ENCODE data around the gene ZNF665. TPM values are rescaled to one million over a fixed set of nuclear protein-coding genes. Genes with fewer than 3 reads are reported as not detected.

ZNF665 gene
- total RNA-seq, 1 donor from 2014 or later: 1.6 TPM

DNA sequence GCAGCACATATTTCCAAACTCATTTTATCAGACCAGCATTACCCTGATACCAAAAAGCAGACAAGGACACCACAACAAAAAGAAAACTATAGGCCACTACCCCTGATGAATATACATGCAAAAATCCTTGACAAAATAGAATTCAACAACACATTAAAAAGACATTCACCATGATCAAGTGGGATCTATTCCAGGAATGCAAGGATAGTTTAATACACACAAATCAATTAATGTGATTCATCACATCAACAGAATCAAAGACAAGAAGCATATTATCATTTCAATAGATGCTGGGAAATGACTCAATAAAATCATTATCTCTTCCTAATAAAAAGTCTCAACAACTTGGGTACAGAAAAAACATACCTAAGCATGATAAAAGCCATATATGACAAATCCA is 45.5 kb downstream of the ZNF665 start:
- Histone ChIP-seq H3K9me3 (replicated peaks) (peaks cover 92% of the 10 kb centered on the region), H3K27me3 (ENCODE audit: low read depth) (no peaks in the 10 kb centered on the region)
- intact Hi-C loops (cut with micrococcal nuclease): no loop called here

GRCh38 chr19:53140351-53140750 is 52.8 kb downstream of the ZNF665 start:
- Histone ChIP-seq H3K36me3 (peaks cover 57% of the 10 kb centered on the region), H3K9me3 (replicated peaks) (peaks cover 86% of the 10 kb centered on the region), H3K27me3 (ENCODE audit: low read depth) (no peaks in the 10 kb centered on the region), H3K27ac (replicated peaks) (no peak overlapping the region), H3K4me1 (no peaks in the 10 kb centered on the region), H3K4me3 (no peak overlapping the region)
- intact Hi-C loops (cut with micrococcal nuclease): no loop called here
- no peak for TF ChIP-seq CTCF (IDR thresholded peaks at IDR 0.05; ENCODE audit: borderline replicate concordance)
- DNase-seq: no peak

More for the DNA sequence above, 45.5 kb downstream of the ZNF665 start:
- Histone ChIP-seq H3K4me3 (no peak overlapping the region), H3K4me1 (no peaks in the 10 kb centered on the region), H3K36me3 (peaks cover 94% of the 10 kb centered on the region), H3K27ac (replicated peaks) (no peak overlapping the region)
- DNase-seq: no peak
- no peak for TF ChIP-seq CTCF (IDR thresholded peaks at IDR 0.05; ENCODE audit: borderline replicate concordance)

DNA sequence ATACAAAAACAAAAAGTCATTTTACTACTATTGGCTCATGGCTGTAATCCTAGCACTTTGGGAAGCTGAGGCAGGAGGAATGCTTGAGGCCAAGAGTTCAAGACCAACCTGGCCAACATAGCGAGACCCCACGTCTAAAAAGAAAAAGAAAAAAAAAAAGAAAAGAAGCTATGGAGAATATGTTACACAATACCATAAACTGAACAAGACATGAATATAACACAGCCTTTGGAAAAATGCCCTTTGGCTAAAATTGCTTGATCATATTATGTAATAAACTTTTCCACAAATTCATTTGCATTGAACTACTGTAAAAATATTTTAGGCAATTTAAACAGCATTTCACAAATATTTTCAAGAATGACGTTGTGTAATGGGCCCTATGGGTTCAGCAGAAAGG is 56.7 kb downstream of the ZNF665 start:
- H3K4me3 ChIP-seq: no peak overlapping the region
- no peak overlapping the region for H3K27ac ChIP-seq (replicated peaks)
- DNase-seq: no peak
- intact Hi-C loops (cut with micrococcal nuclease): no loop called here
- no peaks in the 10 kb centered on the region for H3K27me3 ChIP-seq (ENCODE audit: low read depth)
- H3K4me1 ChIP-seq: peaks cover 17% of the 10 kb centered on the region
- TF ChIP-seq CTCF (IDR thresholded peaks at IDR 0.05; ENCODE audit: borderline replicate concordance): no peak
- H3K9me3 ChIP-seq (replicated peaks): peaks cover 53% of the 10 kb centered on the region
- peaks cover 23% of the 10 kb centered on the region for H3K36me3 ChIP-seq

- peaks cover 12% of the 10 kb centered on the region for H3K9me3 ChIP-seq (replicated peaks)
- intact Hi-C loops (cut with micrococcal nuclease): no loop called here
- H3K4me3 ChIP-seq: peak within 1 kb of the TSS; percentile 86
- peaks cover 46% of the 10 kb centered on the region for H3K4me1 ChIP-seq
- H3K27ac ChIP-seq (replicated peaks): peak within 1 kb of the TSS; percentile 90
- TF ChIP-seq CTCF (IDR thresholded peaks at IDR 0.05; ENCODE audit: borderline replicate concordance): no peak
- no peaks in the 10 kb centered on the region for H3K36me3 ChIP-seq
- peak; percentile 82 for DNase-seq
- no peaks in the 10 kb centered on the region for H3K27me3 ChIP-seq (ENCODE audit: low read depth)
These were observed 60.8 kb downstream of the ZNF665 start, which contains the start of gene ZNF415 for GRCh38 chr19:53132141-53132991. Gene ZNF415 (minus strand): TSS chr19:53132910. CDS start chr19:53122676, 10,234 bp downstream.

DNA sequence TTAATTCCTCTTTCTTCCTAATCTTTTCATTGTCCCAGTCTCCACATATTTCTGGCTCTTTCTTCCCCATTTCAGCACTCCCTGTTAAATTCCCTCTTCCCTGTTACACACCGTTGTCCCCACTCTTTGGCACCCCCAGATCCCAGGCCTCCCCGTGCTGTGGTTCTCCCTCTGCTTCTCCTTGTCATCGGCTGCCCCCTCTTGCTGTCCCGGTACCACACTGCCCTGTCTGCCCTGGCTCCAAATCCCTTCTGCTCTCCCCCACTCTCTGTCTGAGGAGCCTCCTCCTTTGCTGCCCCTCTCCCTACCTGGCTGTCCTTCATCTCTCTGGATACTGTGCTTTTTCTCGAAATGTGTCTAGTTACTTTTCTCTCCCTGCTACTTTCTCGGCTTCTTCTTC is 61.4 kb downstream of the ZNF665 start:
- H3K4me1 ChIP-seq: peaks cover 49% of the 10 kb centered on the region
- peak overlapping the region; percentile 90 for H3K27ac ChIP-seq (replicated peaks)
- no peak for TF ChIP-seq CTCF (IDR thresholded peaks at IDR 0.05; ENCODE audit: borderline replicate concordance)
- H3K36me3 ChIP-seq: no peaks in the 10 kb centered on the region
- no peak for DNase-seq
- intact Hi-C loops (cut with micrococcal nuclease): no loop called here
- no peaks in the 10 kb centered on the region for H3K27me3 ChIP-seq (ENCODE audit: low read depth)
- H3K9me3 ChIP-seq (replicated peaks): peaks cover 6% of the 10 kb centered on the region
- H3K4me3 ChIP-seq: peak overlapping the region; percentile 86
